K562 (cell line): Measurements from ENCODE around the gene ZSCAN12. TPM values are rescaled to one million over a fixed set of nuclear protein-coding genes. Genes with fewer than 3 reads are reported as not detected.

ENCODE experiments used
- BCOR ChIP-seq: fragments of 450-650 bp; IDR thresholded peaks from 2 replicates; pipeline ENCODE4 v1.6.1; 2016
- DMBX1 ChIP-seq: fragments of 250-450 bp; sonication (Bioruptor Pico); IDR thresholded peaks from 2 replicates; pipeline ENCODE4 v1.8.0; 2022; ENCODE audit warnings: inconsistent platforms, mild to moderate bottlenecking, moderate library complexity, borderline replicate concordance
- ESRRB ChIP-seq: fragments of 250-450 bp; sonication (Bioruptor Pico); IDR thresholded peaks from 2 replicates; pipeline ENCODE4 v1.5.0; 2020; ENCODE audit warnings: mild to moderate bottlenecking, moderate library complexity, borderline replicate concordance
- JUNB ChIP-seq: fragments of 450-650 bp; formaldehyde crosslinking; conservative IDR thresholded peaks from 2 replicates; pipeline ENCODE4 v1.4.0; 2020; ENCODE audit warnings: mild to moderate bottlenecking
- NCOA6 ChIP-seq: fragments of 450-650 bp; IDR thresholded peaks from 2 replicates; pipeline ENCODE4 v1.6.1; 2017; ENCODE audit warnings: mild to moderate bottlenecking
- NEUROD1 ChIP-seq: fragments of 150-350 bp; IDR thresholded peaks from 2 replicates; pipeline ENCODE4 v1.6.1; 2014; ENCODE audit warnings: borderline replicate concordance, low read length, low read depth; ENCODE audit not compliant: partially characterized antibody
- POLR2AphosphoS5 ChIP-seq: IDR thresholded peaks from 2 replicates; pipeline ENCODE4 v1.6.1; 2011; ENCODE audit warnings: mild to moderate bottlenecking, low read depth, low read length, moderate library complexity; ENCODE audit not compliant: control insufficient read depth, insufficient read depth
- TAF9B ChIP-seq: fragments of 450-650 bp; IDR thresholded peaks from 2 replicates; pipeline ENCODE4 v1.6.1; 2018; ENCODE audit warnings: mild to moderate bottlenecking; ENCODE audit not compliant: partially characterized antibody
- YY1 ChIP-seq, 3 experiments: IDR thresholded peaks; 2 replicates each; pipeline ENCODE4 v1.6.1; 2011; ENCODE audit warnings: low read length in 2 of 3, mild to moderate bottlenecking in 2 of 3, moderate library complexity in 2 of 3, borderline replicate concordance in 1 of 3, control low read depth in 1 of 3, low read depth in 1 of 3; ENCODE audit not compliant: insufficient read depth in 3 of 3, insufficient replicate concordance in 2 of 3, control insufficient read depth in 1 of 3, insufficient read length in 1 of 3; ENCODE audit errors: extremely low read depth in 1 of 3
- ZNF274 ChIP-seq: IDR thresholded peaks from 2 replicates; pipeline ENCODE4 v1.6.1; 2011; ENCODE audit warnings: low read depth, mild to moderate bottlenecking, low read length, moderate library complexity, borderline replicate concordance
- ZNF445 ChIP-seq: fragments of 250-450 bp; sonication (Bioruptor Pico); IDR thresholded peaks from 2 replicates; pipeline ENCODE4 v1.4.0; 2020; ENCODE audit warnings: low read depth, mild to moderate bottlenecking, moderate library complexity
- ZNF695 ChIP-seq: fragments of 450-650 bp; formaldehyde crosslinking; IDR thresholded peaks from 2 replicates; pipeline ENCODE4 v1.4.0; 2020; ENCODE audit warnings: mild to moderate bottlenecking, moderate library complexity
- polyA plus RNA-seq, 8 experiments: library from polyadenylated mRNA; depleted of rRNA in 4 of 8; stranded (reverse) in 5 of 8; unstranded in 3 of 8; fragments of >200 nt; fragmentation: Nextera tagmentation in 2 of 8; fragmentation: Illumina TruSeq in 1 of 8; extraction: Ambion mirVana in 2 of 8; extraction: Trizol in 1 of 8; gene quantifications; 2 replicates each; pipeline versions ENCODE4 v1.2.1 to v1.2.3, GENCODE V29; 2011 to 2014; ENCODE audit warnings: inconsistent platforms in 1 of 8, missing spikeins in 1 of 8
- total RNA-seq, 7 experiments: library from RNA; depleted of rRNA in 6 of 7; stranded (reverse); fragments of >200 nt in 6 of 7; fragmentation: Illumina TruSeq in 2 of 7; extraction: Trizol in 2 of 7; gene quantifications; 2 replicates each; pipeline versions ENCODE4 v1.2.1 to v1.2.3, GENCODE V29; 2011 to 2021; ENCODE audit warnings: low replicate concordance in 1 of 7
- TF ChIP-seq, protein P1 (sequence below): fragments of 450-650 bp; IDR thresholded peaks from 2 replicates; pipeline ENCODE4 v1.7.0; 2016; ENCODE audit warnings: borderline replicate concordance
- TF ChIP-seq, protein P2 (sequence below): fragments of 150-350 bp; IDR thresholded peaks from 2 replicates; pipeline ENCODE4 v1.6.1; 2014; ENCODE audit warnings: low read depth, mild to moderate bottlenecking, low read length, borderline replicate concordance
- TF ChIP-seq, protein P3 (sequence below): sonication (generic); formaldehyde crosslinking; IDR thresholded peaks from 2 replicates; pipeline ENCODE4 v1.8.1; 2023; ENCODE audit warnings: mild to moderate bottlenecking, missing genetic modification reagents, moderate library complexity
- TF ChIP-seq, protein P4 (sequence below), 2 experiments: IDR thresholded peaks; 2 replicates each; pipeline ENCODE4 v1.6.1; 2011; ENCODE audit warnings: borderline replicate concordance in 1 of 2, control low read depth in 1 of 2, low read depth in 1 of 2, low read length in 1 of 2, mild to moderate bottlenecking in 1 of 2, mixed read lengths in 1 of 2, moderate library complexity in 1 of 2; ENCODE audit not compliant: insufficient read depth in 1 of 2, insufficient read length in 1 of 2, poor library complexity in 1 of 2, severe bottlenecking in 1 of 2; ENCODE audit errors: extremely low read depth in 1 of 2
- TF ChIP-seq, protein P5 (sequence below): fragments of 200-800 bp; sonication (Bioruptor generic); IDR thresholded peaks from 2 replicates; pipeline ENCODE4 v1.6.1; 2017; ENCODE audit warnings: missing genetic modification characterization, missing compliant biosample characterization

ZSCAN12 gene
- total and polyA plus RNA-seq, 9 of the 15 experiments (the other 6 are each of a cell fraction or from before 2014, with no cell fraction given): 2.5 to 19.6 (median 12.5) TPM

DNA sequence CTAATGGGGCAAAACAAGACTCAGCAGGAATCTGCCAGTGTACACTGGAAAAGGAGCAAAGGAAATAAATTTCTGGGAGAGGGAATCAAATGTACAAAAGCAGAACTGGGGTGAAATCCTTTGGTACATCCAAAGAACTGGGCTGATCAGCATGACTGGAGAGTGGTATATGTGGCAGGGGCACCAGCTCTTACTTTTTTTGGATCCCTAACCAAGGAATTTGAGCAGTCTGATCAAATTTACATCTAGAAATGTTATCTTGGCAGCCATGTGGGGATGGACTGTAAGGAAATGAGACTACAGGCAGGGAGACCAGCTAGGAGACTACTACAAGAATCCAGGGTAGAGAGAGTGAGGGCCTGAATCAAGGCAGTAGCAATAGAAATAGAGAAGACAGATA lies 62.4 kb downstream of the ZSCAN12 start (continued):
- TF ChIP-seq NEUROD1 (no peak), NCOA6 (0 out of 2 replicates have a peak, but pooled peaks have one; percentile 46), ZNF695 (CRISPR knock-in tag) (0 out of 2 replicates have a peak, but pooled peaks have one; percentile 61), POLR2AphosphoS5 (0 out of 2 replicates have a peak, but pooled peaks have one; percentile 10), ZNF445 (CRISPR knock-in tag) (peak; percentile 67; the same call in 1 of the 2 replicates), TAF9B (no peak), ZNF274 (no peak), DMBX1 (CRISPR knock-in tag) (peak; percentile 50; the same call in 1 of the 2 replicates), BCOR (no peak), ESRRB (CRISPR knock-in tag) (no peak), JUNB (no peak), YY1 (IDR thresholded peaks at IDR 0.05; ENCODE audit: borderline replicate concordance in 1 of 3, control insufficient read depth in 1 of 3, extremely low read depth in 1 of 3, insufficient read depth in 3 of 3, insufficient read length in 1 of 3, insufficient replicate concordance in 2 of 3, low read depth in 1 of 3, low read length in 2 of 3) (peak in 1 of 3 experiments; percentile 31)
- TF ChIP-seq, protein P1, sequence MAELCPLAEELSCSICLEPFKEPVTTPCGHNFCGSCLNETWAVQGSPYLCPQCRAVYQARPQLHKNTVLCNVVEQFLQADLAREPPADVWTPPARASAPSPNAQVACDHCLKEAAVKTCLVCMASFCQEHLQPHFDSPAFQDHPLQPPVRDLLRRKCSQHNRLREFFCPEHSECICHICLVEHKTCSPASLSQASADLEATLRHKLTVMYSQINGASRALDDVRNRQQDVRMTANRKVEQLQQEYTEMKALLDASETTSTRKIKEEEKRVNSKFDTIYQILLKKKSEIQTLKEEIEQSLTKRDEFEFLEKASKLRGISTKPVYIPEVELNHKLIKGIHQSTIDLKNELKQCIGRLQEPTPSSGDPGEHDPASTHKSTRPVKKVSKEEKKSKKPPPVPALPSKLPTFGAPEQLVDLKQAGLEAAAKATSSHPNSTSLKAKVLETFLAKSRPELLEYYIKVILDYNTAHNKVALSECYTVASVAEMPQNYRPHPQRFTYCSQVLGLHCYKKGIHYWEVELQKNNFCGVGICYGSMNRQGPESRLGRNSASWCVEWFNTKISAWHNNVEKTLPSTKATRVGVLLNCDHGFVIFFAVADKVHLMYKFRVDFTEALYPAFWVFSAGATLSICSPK: no peak
- TF ChIP-seq, protein P2, sequence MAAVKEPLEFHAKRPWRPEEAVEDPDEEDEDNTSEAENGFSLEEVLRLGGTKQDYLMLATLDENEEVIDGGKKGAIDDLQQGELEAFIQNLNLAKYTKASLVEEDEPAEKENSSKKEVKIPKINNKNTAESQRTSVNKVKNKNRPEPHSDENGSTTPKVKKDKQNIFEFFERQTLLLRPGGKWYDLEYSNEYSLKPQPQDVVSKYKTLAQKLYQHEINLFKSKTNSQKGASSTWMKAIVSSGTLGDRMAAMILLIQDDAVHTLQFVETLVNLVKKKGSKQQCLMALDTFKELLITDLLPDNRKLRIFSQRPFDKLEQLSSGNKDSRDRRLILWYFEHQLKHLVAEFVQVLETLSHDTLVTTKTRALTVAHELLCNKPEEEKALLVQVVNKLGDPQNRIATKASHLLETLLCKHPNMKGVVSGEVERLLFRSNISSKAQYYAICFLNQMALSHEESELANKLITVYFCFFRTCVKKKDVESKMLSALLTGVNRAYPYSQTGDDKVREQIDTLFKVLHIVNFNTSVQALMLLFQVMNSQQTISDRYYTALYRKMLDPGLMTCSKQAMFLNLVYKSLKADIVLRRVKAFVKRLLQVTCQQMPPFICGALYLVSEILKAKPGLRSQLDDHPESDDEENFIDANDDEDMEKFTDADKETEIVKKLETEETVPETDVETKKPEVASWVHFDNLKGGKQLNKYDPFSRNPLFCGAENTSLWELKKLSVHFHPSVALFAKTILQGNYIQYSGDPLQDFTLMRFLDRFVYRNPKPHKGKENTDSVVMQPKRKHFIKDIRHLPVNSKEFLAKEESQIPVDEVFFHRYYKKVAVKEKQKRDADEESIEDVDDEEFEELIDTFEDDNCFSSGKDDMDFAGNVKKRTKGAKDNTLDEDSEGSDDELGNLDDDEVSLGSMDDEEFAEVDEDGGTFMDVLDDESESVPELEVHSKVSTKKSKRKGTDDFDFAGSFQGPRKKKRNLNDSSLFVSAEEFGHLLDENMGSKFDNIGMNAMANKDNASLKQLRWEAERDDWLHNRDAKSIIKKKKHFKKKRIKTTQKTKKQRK: no peak
- TF ChIP-seq, protein P3, sequence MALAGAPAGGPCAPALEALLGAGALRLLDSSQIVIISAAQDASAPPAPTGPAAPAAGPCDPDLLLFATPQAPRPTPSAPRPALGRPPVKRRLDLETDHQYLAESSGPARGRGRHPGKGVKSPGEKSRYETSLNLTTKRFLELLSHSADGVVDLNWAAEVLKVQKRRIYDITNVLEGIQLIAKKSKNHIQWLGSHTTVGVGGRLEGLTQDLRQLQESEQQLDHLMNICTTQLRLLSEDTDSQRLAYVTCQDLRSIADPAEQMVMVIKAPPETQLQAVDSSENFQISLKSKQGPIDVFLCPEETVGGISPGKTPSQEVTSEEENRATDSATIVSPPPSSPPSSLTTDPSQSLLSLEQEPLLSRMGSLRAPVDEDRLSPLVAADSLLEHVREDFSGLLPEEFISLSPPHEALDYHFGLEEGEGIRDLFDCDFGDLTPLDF (CRISPR knock-in tag): no peak
- TF ChIP-seq, protein P4, sequence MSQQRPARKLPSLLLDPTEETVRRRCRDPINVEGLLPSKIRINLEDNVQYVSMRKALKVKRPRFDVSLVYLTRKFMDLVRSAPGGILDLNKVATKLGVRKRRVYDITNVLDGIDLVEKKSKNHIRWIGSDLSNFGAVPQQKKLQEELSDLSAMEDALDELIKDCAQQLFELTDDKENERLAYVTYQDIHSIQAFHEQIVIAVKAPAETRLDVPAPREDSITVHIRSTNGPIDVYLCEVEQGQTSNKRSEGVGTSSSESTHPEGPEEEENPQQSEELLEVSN (IDR thresholded peaks at IDR 0.05; ENCODE audit: borderline replicate concordance in 1 of 2, extremely low read depth in 1 of 2, insufficient read depth in 1 of 2, insufficient read length in 1 of 2, low read depth in 1 of 2, low read length in 1 of 2, poor library complexity in 1 of 2, severe bottlenecking in 1 of 2): no peak
- TF ChIP-seq, protein P5, sequence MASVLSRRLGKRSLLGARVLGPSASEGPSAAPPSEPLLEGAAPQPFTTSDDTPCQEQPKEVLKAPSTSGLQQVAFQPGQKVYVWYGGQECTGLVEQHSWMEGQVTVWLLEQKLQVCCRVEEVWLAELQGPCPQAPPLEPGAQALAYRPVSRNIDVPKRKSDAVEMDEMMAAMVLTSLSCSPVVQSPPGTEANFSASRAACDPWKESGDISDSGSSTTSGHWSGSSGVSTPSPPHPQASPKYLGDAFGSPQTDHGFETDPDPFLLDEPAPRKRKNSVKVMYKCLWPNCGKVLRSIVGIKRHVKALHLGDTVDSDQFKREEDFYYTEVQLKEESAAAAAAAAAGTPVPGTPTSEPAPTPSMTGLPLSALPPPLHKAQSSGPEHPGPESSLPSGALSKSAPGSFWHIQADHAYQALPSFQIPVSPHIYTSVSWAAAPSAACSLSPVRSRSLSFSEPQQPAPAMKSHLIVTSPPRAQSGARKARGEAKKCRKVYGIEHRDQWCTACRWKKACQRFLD: peak; percentile 27; the same call in 1 of the 2 replicates
